HepG2 (cell line): Measurements from ENCODE around the gene TMTC3. TPM values are rescaled to one million over a fixed set of nuclear protein-coding genes. Genes with fewer than 3 reads are reported as not detected.

Source experiments
- BATF2 ChIP-seq: sonication (generic); formaldehyde crosslinking; IDR thresholded peaks from 2 replicates; pipeline ENCODE4 v1.8.0; 2022; ENCODE audit warnings: mild to moderate bottlenecking, missing genetic modification reagents, moderate library complexity
- IKZF5 ChIP-seq: IDR thresholded peaks from 2 replicates; pipeline ENCODE4 v1.6.1; 2018; ENCODE audit warnings: missing genetic modification reagents, mild to moderate bottlenecking, missing compliant biosample characterization
- KMT2B ChIP-seq: IDR thresholded peaks from 2 replicates; pipeline ENCODE4 v1.6.1; 2016; ENCODE audit warnings: missing genetic modification reagents, missing compliant biosample characterization
- MBNL3 ChIP-seq: fragments of 250-450 bp; sonication (Bioruptor Pico); conservative IDR thresholded peaks from 2 replicates; pipeline ENCODE4 v1.8.0; 2022; ENCODE audit warnings: mild to moderate bottlenecking, inconsistent platforms
- NCOA1 ChIP-seq: sonication (generic); formaldehyde crosslinking; IDR thresholded peaks from 2 replicates; pipeline ENCODE4 v1.9.0; 2021; ENCODE audit warnings: missing genetic modification reagents
- NKX3-1 ChIP-seq: sonication (generic); formaldehyde crosslinking; IDR thresholded peaks from 2 replicates; pipeline ENCODE4 v1.5.0; 2020; ENCODE audit warnings: missing genetic modification reagents
- NR2C2 ChIP-seq: sonication (generic); formaldehyde crosslinking; IDR thresholded peaks from 2 replicates; pipeline ENCODE4 v1.4.0; 2020; ENCODE audit warnings: missing genetic modification reagents, mild to moderate bottlenecking, moderate library complexity, borderline replicate concordance
- PATZ1 ChIP-seq: sonication (generic); formaldehyde crosslinking; IDR thresholded peaks from 2 replicates; pipeline ENCODE4 v1.4.0; 2020; ENCODE audit warnings: missing genetic modification reagents
- PHB2 ChIP-seq: fragments of 450-650 bp; IDR thresholded peaks from 2 replicates; pipeline ENCODE4 v1.6.1; 2018; ENCODE audit not compliant: partially characterized antibody
- POGZ ChIP-seq: sonication (generic); formaldehyde crosslinking; IDR thresholded peaks from 2 replicates; pipeline ENCODE4 v1.4.0; 2020; ENCODE audit warnings: mild to moderate bottlenecking, missing genetic modification reagents
- PRDM10 ChIP-seq: sonication (generic); formaldehyde crosslinking; IDR thresholded peaks from 2 replicates; pipeline ENCODE4 v1.4.0; 2020; ENCODE audit warnings: low read depth, missing genetic modification reagents
- SRSF9 ChIP-seq: fragments of 200-400 bp; formaldehyde crosslinking; IDR thresholded peaks from 2 replicates; pipeline ENCODE4 v1.6.1; 2018; ENCODE audit warnings: borderline replicate concordance, mild to moderate bottlenecking, low read depth, low read length; ENCODE audit not compliant: insufficient read depth, poor library complexity, severe bottlenecking
- STAT5B ChIP-seq: sonication (generic); formaldehyde crosslinking; IDR thresholded peaks from 2 replicates; pipeline ENCODE4 v1.4.0; 2020; ENCODE audit warnings: missing genetic modification reagents
- ZNF260 ChIP-seq: sonication (generic); formaldehyde crosslinking; IDR thresholded peaks from 2 replicates; pipeline ENCODE4 v1.4.0; 2020; ENCODE audit warnings: missing genetic modification reagents, low read depth, mild to moderate bottlenecking, borderline replicate concordance
- ZNF331 ChIP-seq: sonication (generic); formaldehyde crosslinking; IDR thresholded peaks from 2 replicates; pipeline ENCODE4 v1.4.0; 2020; ENCODE audit warnings: missing genetic modification reagents
- ZNF337 ChIP-seq: sonication (generic); formaldehyde crosslinking; IDR thresholded peaks from 2 replicates; pipeline ENCODE4 v1.5.1; 2020; ENCODE audit warnings: missing genetic modification reagents, low read depth, mild to moderate bottlenecking, borderline replicate concordance
- ZNF556 ChIP-seq: sonication (generic); formaldehyde crosslinking; IDR thresholded peaks from 2 replicates; pipeline ENCODE4 v1.4.0; 2020; ENCODE audit warnings: mild to moderate bottlenecking, missing genetic modification reagents, borderline replicate concordance
- ZNF639 ChIP-seq: conservative IDR thresholded peaks from 2 replicates; pipeline ENCODE4 v1.6.1; 2018; ENCODE audit warnings: missing genetic modification reagents
- polyA plus RNA-seq, 8 experiments: library from polyadenylated mRNA; depleted of rRNA in 3 of 8; stranded (reverse) in 7 of 8; unstranded in 1 of 8; fragments of >200 nt; fragmentation: Illumina TruSeq in 4 of 8; extraction: Trizol in 4 of 8; gene quantifications; 2 replicates each; pipeline versions ENCODE4 v1.2.1 to v1.2.3, GENCODE V29; 2011 to 2016; ENCODE audit warnings: low read depth in 4 of 8, missing spikeins in 1 of 8, mixed read lengths in 1 of 8; ENCODE audit not compliant: insufficient read depth in 1 of 8
- total RNA-seq, 5 experiments: library from RNA; depleted of rRNA; stranded (reverse); fragments of >200 nt; fragmentation: Illumina TruSeq; extraction: Trizol; gene quantifications; 2 replicates each; pipeline ENCODE4 v1.2.3, GENCODE V29; 2016; ENCODE audit warnings: low read depth in 1 of 5

TMTC3 gene
- total and polyA plus RNA-seq, 2 of the 13 experiments (the other 11 are each of a cell fraction or from before 2014, with no cell fraction given), result 6.3 to 22.5 TPM

- no peak for TF ChIP-seq PHB2
- TF ChIP-seq ZNF639, result peak; percentile 92
- peak; percentile 69; the same call in 1 of the 2 replicates for TF ChIP-seq ZNF556
- TF ChIP-seq MBNL3 (CRISPR knock-in tag), result no peak
- TF ChIP-seq NKX3-1, result 0 out of 2 replicates have a peak, but pooled peaks have one; percentile 5
- TF ChIP-seq BATF2 (CRISPR knock-in tag), result no peak
- TF ChIP-seq PATZ1 (CRISPR knock-in tag), result no peak
- no peak for TF ChIP-seq SRSF9
- peak; percentile 88 for TF ChIP-seq IKZF5 (CRISPR knock-in tag)
- no peak for TF ChIP-seq ZNF337 (CRISPR knock-in tag)
- no peak for TF ChIP-seq STAT5B
- TF ChIP-seq NR2C2 (CRISPR knock-in tag), result peak; percentile 79
- no peak for TF ChIP-seq NCOA1 (CRISPR knock-in tag)
- peak; percentile 74; the same call in 1 of the 2 replicates for TF ChIP-seq PRDM10 (CRISPR knock-in tag)
- TF ChIP-seq ZNF260 (CRISPR knock-in tag), result no peak
- peak; percentile 47; the same call in 1 of the 2 replicates for TF ChIP-seq ZNF331
- peak; percentile 97 for TF ChIP-seq KMT2B (CRISPR knock-in tag)
- peak; percentile 91 for TF ChIP-seq POGZ (CRISPR knock-in tag)
Measured at GRCh38 chr12:88141774-88142609, at the start of gene TMTC3, which contains the start of gene CEP290 (continued).
